ENCODE measurements around the gene DOCK10. TPM values are rescaled to one million over a fixed set of nuclear protein-coding genes. Genes with fewer than 3 reads are reported as not detected.

The DOCK10 gene
- total and polyA plus RNA-seq, 10 of the 15 experiments (the other 5 are each of a cell fraction or from before 2014, with no cell fraction given), result 16.9 to 120 (median 85.5) TPM

DNA sequence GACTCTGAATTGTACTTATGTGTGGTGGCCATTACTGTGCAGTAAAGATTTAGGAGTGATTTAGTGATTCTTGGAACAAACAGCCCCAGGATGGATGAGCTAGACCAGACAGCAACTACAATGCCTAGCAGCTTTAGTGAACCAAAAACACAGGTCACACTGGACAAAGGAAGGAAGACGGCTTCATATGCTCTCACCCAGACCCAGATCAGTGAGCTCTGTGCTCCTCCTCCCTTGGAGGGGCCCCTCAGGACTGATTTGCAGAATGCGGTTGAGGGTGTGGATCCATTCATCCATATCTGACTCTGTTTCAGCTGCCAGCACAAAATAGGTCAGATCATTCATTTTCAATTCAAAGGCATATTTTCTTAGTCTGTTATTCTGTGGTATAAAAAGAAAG is 166.4 kb downstream of the DOCK10 start:
- FAIRE-seq (no peak), ATAC-seq (peak; percentile 91), DNase-seq (ENCODE audit: low read depth, low spot score) (no peak)
- CTCF ChIA-PET, result interaction anchor here (1.0 to 2.7 kb wide), 3 partner anchors 11 to 126 kb away, joined by 3 to 14 read pairs (median 4); no protein-coding TSS in a partner anchor
- Histone ChIP-seq H3K9ac (ENCODE audit: control insufficient read depth, insufficient read depth, low read length) (no peak overlapping the region), H3K4me3 (no peak overlapping the region), H3K4me1 (ENCODE audit: control insufficient read depth, insufficient read depth, low read length) (peaks cover 17% of the 10 kb centered on the region), H3K4me2 (ENCODE audit: control insufficient read depth, insufficient read depth) (peak overlapping the region; percentile 50), H3K9me3 (replicated peaks; ENCODE audit: control insufficient read depth, insufficient read depth, low read length) (no peaks in the 10 kb centered on the region; the same call in 2 of the 3 replicates), H3K79me2 (ENCODE audit: control insufficient read depth, insufficient read depth, low read length) (no peaks in the 10 kb centered on the region), H3K27ac (ENCODE audit: control insufficient read depth, insufficient read depth) (peak overlapping the region; percentile 29; the same call in 1 of the 2 replicates), H3K36me3 (ENCODE audit: control insufficient read depth in 2 of 2, insufficient read depth in 2 of 2, low read length in 1 of 2) (peaks cover 11 to 30% of the 10 kb centered on the region in 2 experiments), H4K20me1 (ENCODE audit: control insufficient read depth, insufficient read depth) (no peaks in the 10 kb centered on the region), H3K27me3 (replicated peaks in 1 of 2; ENCODE audit: control insufficient read depth in 2 of 2, insufficient read depth in 2 of 2, low read length in 1 of 2) (no peaks in the 10 kb centered on the region), H2AFZ (ENCODE audit: control insufficient read depth, low read depth, low read length) (no peak overlapping the region)
- 35% methylated on average over 2 of the region's 2 CpGs for WGBS (ENCODE audit: insufficient coverage, insufficient replicate concordance, low lambda C conversion rate, missing lambda C conversion rate)
- intact Hi-C loops (cut with micrococcal nuclease; ENCODE audit: unreplicated experiment), result no loop called here
- in situ Hi-C loops (cut with MboI), result no loop called here
- SMC1A ChIA-PET (ENCODE audit: uncharacterized antibody, unreplicated experiment), result interaction anchor here (0.7 to 1.6 kb wide), 4 partner anchors 17 to 127 kb away, joined by 3 to 9 read pairs (median 3); no protein-coding TSS in a partner anchor
- TF ChIP-seq RUNX3 (IDR thresholded peaks at IDR 0.05; ENCODE audit: low read length), result peak; percentile 75
- peak in 1 of 2 experiments; percentile 80; a peak in 2 of 4 replicates for TF ChIP-seq SRF (IDR thresholded peaks at IDR 0.05; ENCODE audit: low read depth in 2 of 2, low read length in 2 of 2)
- TF ChIP-seq, protein P1, sequence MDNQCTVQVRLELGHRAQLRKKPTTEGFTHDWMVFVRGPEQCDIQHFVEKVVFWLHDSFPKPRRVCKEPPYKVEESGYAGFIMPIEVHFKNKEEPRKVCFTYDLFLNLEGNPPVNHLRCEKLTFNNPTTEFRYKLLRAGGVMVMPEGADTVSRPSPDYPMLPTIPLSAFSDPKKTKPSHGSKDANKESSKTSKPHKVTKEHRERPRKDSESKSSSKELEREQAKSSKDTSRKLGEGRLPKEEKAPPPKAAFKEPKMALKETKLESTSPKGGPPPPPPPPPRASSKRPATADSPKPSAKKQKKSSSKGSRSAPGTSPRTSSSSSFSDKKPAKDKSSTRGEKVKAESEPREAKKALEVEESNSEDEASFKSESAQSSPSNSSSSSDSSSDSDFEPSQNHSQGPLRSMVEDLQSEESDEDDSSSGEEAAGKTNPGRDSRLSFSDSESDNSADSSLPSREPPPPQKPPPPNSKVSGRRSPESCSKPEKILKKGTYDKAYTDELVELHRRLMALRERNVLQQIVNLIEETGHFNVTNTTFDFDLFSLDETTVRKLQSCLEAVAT (IDR thresholded peaks at IDR 0.05), result peak; percentile 97
- TF ChIP-seq SKIL (IDR thresholded peaks at IDR 0.05; ENCODE audit: low read depth, poor library complexity, severe bottlenecking), result no peak
- RAD21 ChIA-PET (ENCODE audit: unreplicated experiment), result interaction anchor here (1.0 to 1.2 kb wide), 3 partner anchors 12 to 125 kb away, joined by 3 to 5 read pairs (median 4); no protein-coding TSS in a partner anchor
- POLR2A ChIA-PET, result interaction anchor here (0.5 to 0.6 kb wide), 2 partner anchors 195 to 289 kb away, joined by 3 to 5 read pairs; no protein-coding TSS in a partner anchor
- no TSS peak for BruUV-seq (replicated peaks)
